Measurements from ENCODE around the gene ZBTB16. TPM values are rescaled to one million over a fixed set of nuclear protein-coding genes. Genes with fewer than 3 reads are reported as not detected.

The ZBTB16 gene
- total RNA-seq, 1 donor from 2014 or later: 0.54 TPM

DNA sequence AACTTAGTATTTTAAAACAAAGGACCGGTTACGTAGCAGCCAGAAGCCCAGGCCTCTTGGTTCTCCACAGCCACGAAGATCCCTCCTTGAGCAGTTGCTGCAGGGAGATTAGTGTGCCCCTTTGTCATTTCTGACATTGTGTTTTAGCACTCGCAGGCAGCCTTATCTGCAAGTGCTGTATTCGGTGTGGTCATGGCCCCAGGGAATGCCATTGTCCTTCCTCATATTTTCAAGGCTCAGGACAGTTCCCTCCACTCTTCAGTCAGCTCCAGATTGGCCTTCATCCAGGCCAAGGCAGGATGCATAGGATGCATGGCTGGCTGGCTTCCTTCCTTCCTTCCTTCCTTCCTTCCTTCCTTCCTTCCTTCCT lies 88.5 kb downstream of the ZBTB16 start:
- Mint-ChIP-seq H3K27me3 (ENCODE audit: unreplicated experiment) (peaks cover 1% of the 10 kb centered on the region), H3K27ac (ENCODE audit: unreplicated experiment) (no peak overlapping the region), H3K36me3 (ENCODE audit: low read depth, unreplicated experiment) (no peaks in the 10 kb centered on the region), H3K4me3 (ENCODE audit: unreplicated experiment) (no peak overlapping the region), H3K4me1 (ENCODE audit: unreplicated experiment) (peaks cover 3% of the 10 kb centered on the region), H3K9me3 (ENCODE audit: unreplicated experiment) (peaks cover 4% of the 10 kb centered on the region)
- TF ChIP-seq, protein P1, sequence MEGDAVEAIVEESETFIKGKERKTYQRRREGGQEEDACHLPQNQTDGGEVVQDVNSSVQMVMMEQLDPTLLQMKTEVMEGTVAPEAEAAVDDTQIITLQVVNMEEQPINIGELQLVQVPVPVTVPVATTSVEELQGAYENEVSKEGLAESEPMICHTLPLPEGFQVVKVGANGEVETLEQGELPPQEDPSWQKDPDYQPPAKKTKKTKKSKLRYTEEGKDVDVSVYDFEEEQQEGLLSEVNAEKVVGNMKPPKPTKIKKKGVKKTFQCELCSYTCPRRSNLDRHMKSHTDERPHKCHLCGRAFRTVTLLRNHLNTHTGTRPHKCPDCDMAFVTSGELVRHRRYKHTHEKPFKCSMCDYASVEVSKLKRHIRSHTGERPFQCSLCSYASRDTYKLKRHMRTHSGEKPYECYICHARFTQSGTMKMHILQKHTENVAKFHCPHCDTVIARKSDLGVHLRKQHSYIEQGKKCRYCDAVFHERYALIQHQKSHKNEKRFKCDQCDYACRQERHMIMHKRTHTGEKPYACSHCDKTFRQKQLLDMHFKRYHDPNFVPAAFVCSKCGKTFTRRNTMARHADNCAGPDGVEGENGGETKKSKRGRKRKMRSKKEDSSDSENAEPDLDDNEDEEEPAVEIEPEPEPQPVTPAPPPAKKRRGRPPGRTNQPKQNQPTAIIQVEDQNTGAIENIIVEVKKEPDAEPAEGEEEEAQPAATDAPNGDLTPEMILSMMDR (IDR thresholded peaks at IDR 0.05; ENCODE audit: unreplicated experiment): no peak
- no peak for DNase-seq (ENCODE audit: low spot score)

DNA sequence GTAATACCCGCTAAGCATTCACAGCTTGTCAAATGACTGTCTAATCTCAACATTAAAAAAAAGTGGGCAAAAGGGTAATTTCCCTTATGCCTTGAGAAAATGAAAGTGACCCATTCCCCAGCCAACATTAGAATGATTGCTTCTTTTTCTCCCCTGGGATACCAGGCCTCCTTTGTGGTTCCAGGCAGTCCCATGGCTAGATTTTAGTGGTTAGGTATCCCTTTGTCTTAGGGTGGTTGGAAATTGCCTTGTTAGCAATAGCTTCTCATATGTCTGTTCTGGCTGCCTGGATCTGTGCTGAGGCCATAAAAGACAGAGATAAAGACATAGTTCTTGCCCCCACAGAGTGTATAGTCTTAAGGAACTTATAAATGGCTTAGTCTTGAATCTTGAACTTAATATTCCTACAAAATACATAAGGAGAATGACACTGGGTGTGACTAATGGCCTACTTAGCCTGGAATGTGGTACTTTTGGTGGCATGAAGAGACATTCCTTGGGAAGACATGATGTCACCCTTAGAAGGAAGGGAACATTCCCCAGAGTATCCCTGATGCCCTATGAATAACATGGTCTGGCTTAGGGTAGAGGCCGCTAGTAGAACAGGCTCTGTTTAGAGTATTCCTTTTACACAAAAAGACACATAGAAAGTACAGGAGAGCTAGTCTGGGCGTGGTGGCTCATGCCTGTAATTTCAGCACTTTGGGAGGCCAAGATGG lies 90.3 kb downstream of the ZBTB16 start:
- DNase-seq (ENCODE audit: low spot score): no peak
- Mint-ChIP-seq H3K36me3 (ENCODE audit: low read depth, unreplicated experiment) (no peaks in the 10 kb centered on the region), H3K4me3 (ENCODE audit: unreplicated experiment) (no peak overlapping the region), H3K9me3 (ENCODE audit: unreplicated experiment) (peaks cover 4% of the 10 kb centered on the region), H3K27me3 (ENCODE audit: unreplicated experiment) (peaks cover 3% of the 10 kb centered on the region), H3K4me1 (ENCODE audit: unreplicated experiment) (no peaks in the 10 kb centered on the region), H3K27ac (ENCODE audit: unreplicated experiment) (no peak overlapping the region)
- TF ChIP-seq, protein P1 (IDR thresholded peaks at IDR 0.05; ENCODE audit: unreplicated experiment): no peak

DNA sequence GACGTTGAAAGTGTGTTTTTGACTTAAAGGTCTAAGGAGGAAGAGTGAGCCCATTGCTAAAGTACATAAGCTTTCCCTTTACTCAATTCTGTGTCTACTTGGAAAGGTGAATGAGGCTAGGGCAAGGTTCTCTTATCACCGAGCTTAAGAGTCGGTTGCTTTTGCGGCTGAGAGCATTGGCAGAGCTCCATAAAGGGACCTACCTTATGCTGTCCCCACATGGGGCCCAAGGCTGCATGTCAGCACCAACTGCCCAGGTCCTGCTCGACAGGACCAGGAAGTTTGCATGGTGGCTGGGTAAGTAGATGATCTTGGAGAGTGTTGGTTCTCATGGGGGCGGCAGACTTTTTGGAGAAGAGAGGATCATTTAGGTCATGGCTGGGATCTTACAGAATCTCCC lies 91.2 kb downstream of the ZBTB16 start:
- peaks cover 4% of the 10 kb centered on the region for H3K9me3 Mint-ChIP-seq (ENCODE audit: unreplicated experiment)
- DNase-seq (ENCODE audit: low spot score): no peak
- TF ChIP-seq, protein P1 (IDR thresholded peaks at IDR 0.05; ENCODE audit: unreplicated experiment): no peak
- H3K4me1 Mint-ChIP-seq (ENCODE audit: unreplicated experiment): no peaks in the 10 kb centered on the region
- H3K27ac Mint-ChIP-seq (ENCODE audit: unreplicated experiment): no peak overlapping the region
- no peak overlapping the region for H3K4me3 Mint-ChIP-seq (ENCODE audit: unreplicated experiment)
- peaks cover 3% of the 10 kb centered on the region for H3K27me3 Mint-ChIP-seq (ENCODE audit: unreplicated experiment)
- H3K36me3 Mint-ChIP-seq (ENCODE audit: low read depth, unreplicated experiment): no peaks in the 10 kb centered on the region

DNA sequence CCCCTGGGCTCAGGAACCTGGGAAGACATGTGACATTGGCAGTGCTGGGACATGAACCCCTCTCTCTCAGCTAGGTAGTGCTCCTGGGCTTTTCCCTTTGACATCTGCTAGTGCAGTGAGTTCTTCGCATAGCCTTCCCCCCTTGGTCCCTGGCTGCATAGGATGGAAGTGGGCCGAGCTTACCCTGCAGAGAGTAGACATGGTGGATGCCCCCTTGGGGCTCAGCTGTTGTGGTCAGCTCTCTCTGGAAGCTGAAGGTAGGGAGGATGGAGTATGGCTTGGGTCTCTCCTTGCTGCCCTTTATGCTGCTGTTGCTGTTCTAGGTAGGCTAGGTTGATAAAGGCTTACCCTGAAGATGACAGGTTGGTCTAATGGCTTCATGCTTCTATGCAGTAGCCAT lies 92.1 kb downstream of the ZBTB16 start:
- no peaks in the 10 kb centered on the region for H3K36me3 Mint-ChIP-seq (ENCODE audit: low read depth, unreplicated experiment)
- H3K27me3 Mint-ChIP-seq (ENCODE audit: unreplicated experiment): peaks cover 3% of the 10 kb centered on the region
- DNase-seq (ENCODE audit: low spot score): no peak
- no peak overlapping the region for H3K27ac Mint-ChIP-seq (ENCODE audit: unreplicated experiment)
- no peaks in the 10 kb centered on the region for H3K4me1 Mint-ChIP-seq (ENCODE audit: unreplicated experiment)
- H3K9me3 Mint-ChIP-seq (ENCODE audit: unreplicated experiment): peaks cover 4% of the 10 kb centered on the region
- H3K4me3 Mint-ChIP-seq (ENCODE audit: unreplicated experiment): no peak overlapping the region
- TF ChIP-seq, protein P1 (IDR thresholded peaks at IDR 0.05; ENCODE audit: unreplicated experiment): no peak

DNA sequence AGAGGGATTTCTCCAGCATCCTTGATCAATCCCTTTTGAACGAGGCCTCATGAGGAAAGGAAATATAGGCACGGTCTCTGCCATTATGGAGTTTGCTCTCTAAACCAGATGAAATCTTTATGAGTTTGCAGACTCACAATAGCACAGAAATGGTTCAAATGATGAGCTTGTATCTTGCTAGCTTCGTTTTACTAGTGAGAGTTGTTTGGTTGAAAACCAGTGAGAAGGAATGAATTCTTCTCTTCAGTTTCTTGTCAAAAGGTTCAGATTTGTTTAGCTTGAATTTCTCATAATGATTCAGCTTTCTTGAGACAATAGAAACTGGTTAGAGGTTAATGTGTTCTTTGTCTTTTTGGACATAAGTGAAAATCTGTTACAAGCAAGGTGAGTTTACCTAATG lies 92.7 kb downstream of the ZBTB16 start:
- DNase-seq (ENCODE audit: low spot score): no peak
- H3K27me3 Mint-ChIP-seq (ENCODE audit: unreplicated experiment): peaks cover 3% of the 10 kb centered on the region
- no peak overlapping the region for H3K27ac Mint-ChIP-seq (ENCODE audit: unreplicated experiment)
- no peaks in the 10 kb centered on the region for H3K36me3 Mint-ChIP-seq (ENCODE audit: low read depth, unreplicated experiment)
- H3K4me1 Mint-ChIP-seq (ENCODE audit: unreplicated experiment): no peaks in the 10 kb centered on the region
- peaks cover 4% of the 10 kb centered on the region for H3K9me3 Mint-ChIP-seq (ENCODE audit: unreplicated experiment)
- H3K4me3 Mint-ChIP-seq (ENCODE audit: unreplicated experiment): no peak overlapping the region
- TF ChIP-seq, protein P1 (IDR thresholded peaks at IDR 0.05; ENCODE audit: unreplicated experiment): no peak

All from endothelial cell (in vitro differentiated cells).